HG02623 (cell line): Measurements from ENCODE around the gene PSMG3.
"Not testable (repeated sequence)": the region's sequence is repeated elsewhere in the genome, so short reads cannot be mapped to it uniquely, and the experiment has no call there.

Source experiments
- ATAC-seq: cut with Tn5 transposase; IDR thresholded peaks from one replicate; pipeline ENCODE4 v1.9.1; 2021; ENCODE audit warnings: moderate library complexity; ENCODE audit not compliant: unreplicated experiment

PSMG3 gene

GRCh38 chr7:1597066-1597760 is 27.4 kb upstream of the PSMG3 start:
- no peak for ATAC-seq

GRCh38 chr7:1596181-1597043 is 26.6 kb upstream of the PSMG3 start:
- ATAC-seq, result no peak

- ATAC-seq, result no peak
These were observed 25.8 kb upstream of the PSMG3 start for GRCh38 chr7:1595636-1596035.

- no peak for ATAC-seq
These were observed 25.2 kb upstream of the PSMG3 start for GRCh38 chr7:1595027-1595426.

GRCh38 chr7:1593904-1594421 is 24.1 kb upstream of the PSMG3 start:
- no peak for ATAC-seq

GRCh38 chr7:1593091-1593866 is 23.4 kb upstream of the PSMG3 start:
- no peak for ATAC-seq

GRCh38 chr7:1592299-1592871 is 22.6 kb upstream of the PSMG3 start:
- ATAC-seq, result no peak

- ATAC-seq, result no peak
These were observed 22.0 kb upstream of the PSMG3 start for GRCh38 chr7:1591876-1592275.

- no peak for ATAC-seq
These were observed 21.6 kb upstream of the PSMG3 start for GRCh38 chr7:1591396-1591795.

GRCh38 chr7:1590887-1591286 is 21.1 kb upstream of the PSMG3 start:
- no peak for ATAC-seq

- no peak for ATAC-seq
These were observed 20.6 kb upstream of the PSMG3 start for GRCh38 chr7:1590476-1590875.

- no peak for ATAC-seq
These were observed 19.1 kb upstream of the PSMG3 start for GRCh38 chr7:1588978-1589377.

- no peak for ATAC-seq
These were observed 17.9 kb upstream of the PSMG3 start for GRCh38 chr7:1587738-1588137.

- no peak for ATAC-seq
These were observed 17.2 kb upstream of the PSMG3 start for GRCh38 chr7:1586827-1587705.

GRCh38 chr7:1586126-1586826 is 16.4 kb upstream of the PSMG3 start:
- no peak for ATAC-seq

- ATAC-seq, result no peak
These were observed 15.5 kb upstream of the PSMG3 start for GRCh38 chr7:1585142-1585981.

GRCh38 chr7:1584700-1585099 is 14.9 kb upstream of the PSMG3 start:
- ATAC-seq, result no peak

- ATAC-seq, result not testable (repeated sequence)
These were observed 13.6 kb upstream of the PSMG3 start for GRCh38 chr7:1583241-1583930.
